AG09309 (cell line): ENCODE results near the gene PCGF2.

ENCODE experiments used
- DNase-seq: peaks from one replicate; pipeline ENCODE4 v3.0.0-alpha.2; 2010; ENCODE audit warnings: low read depth
- H3K4me3 ChIP-seq: 2 replicates; pipeline ENCODE4 v1.5.1; 2011; ENCODE audit warnings: mild to moderate bottlenecking, low read depth, low read length, moderate library complexity; ENCODE audit not compliant: control insufficient read depth
- CTCF ChIP-seq: IDR thresholded peaks from 2 replicates; pipeline ENCODE4 v1.5.1; 2011; ENCODE audit warnings: mild to moderate bottlenecking, low read depth, low read length, inconsistent platforms; ENCODE audit not compliant: insufficient read depth, control insufficient read depth; ENCODE audit errors: missing control alignments

PCGF2 gene

GRCh38 chr17:38693700-38694329, 54.3 kb downstream of the PCGF2 start:
- no peak for DNase-seq
- no peak overlapping the region for H3K4me3 ChIP-seq
- no peak for TF ChIP-seq CTCF

GRCh38 chr17:38691154-38691553, 57.0 kb downstream of the PCGF2 start:
- no peak for DNase-seq
- no peak for TF ChIP-seq CTCF
- H3K4me3 ChIP-seq, result no peak overlapping the region

GRCh38 chr17:38690386-38690785, 57.8 kb downstream of the PCGF2 start:
- no peak overlapping the region for H3K4me3 ChIP-seq
- TF ChIP-seq CTCF, result no peak
- no peak for DNase-seq

GRCh38 chr17:38687286-38687685, 60.9 kb downstream of the PCGF2 start:
- H3K4me3 ChIP-seq, result no peak overlapping the region
- TF ChIP-seq CTCF, result no peak
- DNase-seq, result no peak

GRCh38 chr17:38685491-38685890, 62.6 kb downstream of the PCGF2 start:
- no peak overlapping the region for H3K4me3 ChIP-seq
- DNase-seq, result no peak
- TF ChIP-seq CTCF, result no peak
